Measurements from ENCODE around the gene SELPLG.

GRCh38 chr12:108613548-108613947 is 20.1 kb downstream of the SELPLG start:
- TF ChIP-seq CTCF (conservative IDR thresholded peaks at IDR 0.05; ENCODE audit: low read length): no peak
- TF ChIP-seq EZH2phosphoT487 (IDR thresholded peaks at IDR 0.05; ENCODE audit: borderline replicate concordance): no peak
